SU-DHL-6 (cell line): Measurements from ENCODE around the gene TBCK.

Experiments used
- H2AFZ ChIP-seq: fragments of 200-600 bp; sonication (generic); 2 replicates; pipeline ENCODE4 v1.6.1; 2014; ENCODE audit warnings: low read depth, mild to moderate bottlenecking, moderate library complexity, mixed read lengths, antibody characterized with exemption, low read length; ENCODE audit not compliant: severe bottlenecking
- H3F3A ChIP-seq: fragments of 200-600 bp; shearing (Covaris generic); 2 replicates; pipeline ENCODE4 v1.6.0; 2016; ENCODE audit warnings: antibody characterized with exemption, mild to moderate bottlenecking; ENCODE audit not compliant: insufficient read depth
- H3K27ac ChIP-seq: fragments of 200-600 bp; sonication (generic); 2 replicates; pipeline ENCODE4 v1.5.1; 2016; ENCODE audit warnings: low read depth, mild to moderate bottlenecking, low read length, moderate library complexity, mixed read lengths
- H3K27me3 ChIP-seq: fragments of 200-600 bp; sonication (generic), shearing (Covaris generic); 2 replicates; pipeline ENCODE4 v1.6.0; 2014; ENCODE audit warnings: mild to moderate bottlenecking, low read length
- H3K36me3 ChIP-seq: fragments of 200-600 bp; sonication (generic); 2 replicates; pipeline ENCODE4 v1.6.1; 2014; ENCODE audit warnings: mild to moderate bottlenecking, low read length, mixed read lengths
- H3K4me2 ChIP-seq: fragments of 300-600, 200-600 bp; shearing (Covaris generic), sonication (generic); 2 replicates; pipeline ENCODE4 v1.6.0; 2014; ENCODE audit warnings: low read length, low read depth, mild to moderate bottlenecking; ENCODE audit not compliant: poor library complexity, severe bottlenecking
- H3K4me3 ChIP-seq: fragments of 200-600 bp; sonication (generic); 2 replicates; pipeline ENCODE4 v1.5.1; 2014; ENCODE audit warnings: antibody characterized with exemption, low read length, mild to moderate bottlenecking, mixed read lengths; ENCODE audit not compliant: insufficient read depth, poor library complexity, severe bottlenecking
- H3K79me2 ChIP-seq: fragments of 200-600 bp; sonication (generic); 2 replicates; pipeline ENCODE4 v1.6.1; 2014; ENCODE audit warnings: mild to moderate bottlenecking, low read length, moderate library complexity; ENCODE audit not compliant: insufficient read depth
- H3K9ac ChIP-seq: fragments of 200-600 bp; sonication (generic); 2 replicates; pipeline ENCODE4 v1.7.0; 2014; ENCODE audit warnings: mild to moderate bottlenecking, low read length
- H3K9me2 ChIP-seq: fragments of 200-600 bp; sonication (generic); replicated peaks from 2 replicates; pipeline ENCODE4 v1.6.1; 2014; ENCODE audit warnings: low read length; ENCODE audit not compliant: insufficient read depth
- H3K9me3 ChIP-seq: fragments of 200-600 bp; sonication (generic); 2 replicates; pipeline ENCODE4 v1.6.1; 2014; ENCODE audit warnings: low read length, mixed read lengths; ENCODE audit not compliant: insufficient read depth
- H4K20me1 ChIP-seq: fragments of 200-600 bp; sonication (generic); 2 replicates; pipeline ENCODE4 v1.6.1; 2014; ENCODE audit warnings: low read depth, mild to moderate bottlenecking, antibody characterized with exemption, low read length, moderate library complexity, mixed read lengths
- EZH2phosphoT487 ChIP-seq: fragments of 200-600 bp; sonication (generic), shearing (Covaris generic); conservative IDR thresholded peaks from 2 replicates; pipeline ENCODE4 v1.6.1; 2018; ENCODE audit warnings: mild to moderate bottlenecking, antibody characterized with exemption, low read length, moderate library complexity, mixed read lengths
- TF ChIP-seq, protein P1 (sequence below): fragments of 200-600 bp; sonication (generic); IDR thresholded peaks from one replicate; pipeline ENCODE4 v1.5.1; 2017; ENCODE audit warnings: antibody characterized with exemption, mild to moderate bottlenecking, low read length, moderate library complexity; ENCODE audit not compliant: insufficient read depth, poor library complexity, severe bottlenecking

The TBCK gene

DNA sequence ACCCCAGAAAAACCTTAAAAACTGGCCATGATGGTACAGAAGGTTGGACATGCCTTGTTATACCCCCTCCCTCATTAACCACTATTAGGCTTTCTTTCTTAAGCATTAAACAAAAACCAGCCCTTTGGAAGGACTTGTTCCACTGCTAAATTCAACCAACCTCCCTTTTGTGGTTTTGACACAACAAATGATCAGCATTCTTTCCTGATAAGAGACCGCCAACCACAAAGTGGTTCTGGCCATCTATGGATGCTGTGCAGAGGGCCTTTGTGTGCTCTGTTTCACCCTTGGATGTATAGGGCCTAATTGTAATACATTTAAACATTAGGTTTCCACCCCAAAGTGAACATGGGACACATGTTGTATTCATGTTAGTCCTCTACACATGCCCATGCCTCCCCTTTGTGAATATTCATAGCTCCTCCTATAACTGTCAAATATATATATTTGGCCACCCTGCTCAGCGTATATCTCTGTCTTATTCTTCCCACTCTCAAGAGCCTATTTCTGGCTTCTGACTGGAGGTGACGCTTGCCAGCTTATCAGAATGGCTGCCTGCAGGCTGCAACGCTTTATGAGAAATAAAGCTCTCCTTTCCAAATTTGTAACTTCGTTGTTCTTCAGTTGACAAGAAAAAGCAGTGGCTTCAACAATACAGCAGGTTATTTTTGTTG lies 294.1 kb downstream of the TBCK start:
- H3K9ac ChIP-seq: no peak overlapping the region

DNA sequence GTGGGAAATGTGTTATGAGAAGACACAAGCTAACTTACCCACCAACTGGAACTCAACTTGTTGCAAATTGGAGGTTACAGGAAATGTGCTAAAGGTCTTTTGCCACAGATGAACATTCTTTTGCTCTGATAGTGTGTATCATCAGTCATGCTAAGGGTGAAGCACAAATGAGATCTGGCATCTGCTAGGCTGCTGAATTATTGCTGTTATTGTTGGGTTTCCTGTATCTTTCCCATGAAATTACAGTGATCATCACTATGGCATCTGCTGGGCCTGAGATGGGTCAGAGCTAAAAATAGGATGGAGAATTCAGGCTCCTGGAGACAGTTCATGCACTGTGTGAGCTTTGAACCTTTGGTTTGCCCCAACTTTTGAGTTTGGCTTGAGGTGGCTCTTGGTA lies 296.2 kb downstream of the TBCK start:
- H3K27ac ChIP-seq: no peak overlapping the region
- no peaks in the 10 kb centered on the region for H4K20me1 ChIP-seq
- no peak overlapping the region for H3K9ac ChIP-seq
- H3K9me3 ChIP-seq: no peaks in the 10 kb centered on the region
- TF ChIP-seq, protein P1, sequence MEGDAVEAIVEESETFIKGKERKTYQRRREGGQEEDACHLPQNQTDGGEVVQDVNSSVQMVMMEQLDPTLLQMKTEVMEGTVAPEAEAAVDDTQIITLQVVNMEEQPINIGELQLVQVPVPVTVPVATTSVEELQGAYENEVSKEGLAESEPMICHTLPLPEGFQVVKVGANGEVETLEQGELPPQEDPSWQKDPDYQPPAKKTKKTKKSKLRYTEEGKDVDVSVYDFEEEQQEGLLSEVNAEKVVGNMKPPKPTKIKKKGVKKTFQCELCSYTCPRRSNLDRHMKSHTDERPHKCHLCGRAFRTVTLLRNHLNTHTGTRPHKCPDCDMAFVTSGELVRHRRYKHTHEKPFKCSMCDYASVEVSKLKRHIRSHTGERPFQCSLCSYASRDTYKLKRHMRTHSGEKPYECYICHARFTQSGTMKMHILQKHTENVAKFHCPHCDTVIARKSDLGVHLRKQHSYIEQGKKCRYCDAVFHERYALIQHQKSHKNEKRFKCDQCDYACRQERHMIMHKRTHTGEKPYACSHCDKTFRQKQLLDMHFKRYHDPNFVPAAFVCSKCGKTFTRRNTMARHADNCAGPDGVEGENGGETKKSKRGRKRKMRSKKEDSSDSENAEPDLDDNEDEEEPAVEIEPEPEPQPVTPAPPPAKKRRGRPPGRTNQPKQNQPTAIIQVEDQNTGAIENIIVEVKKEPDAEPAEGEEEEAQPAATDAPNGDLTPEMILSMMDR: no peak
- TF ChIP-seq EZH2phosphoT487: no peak
- no peaks in the 10 kb centered on the region for H3K79me2 ChIP-seq
- H3K9me2 ChIP-seq: no peaks in the 10 kb centered on the region
- H3K4me2 ChIP-seq: no peak overlapping the region
- no peak overlapping the region for H3K4me3 ChIP-seq
- no peaks in the 10 kb centered on the region for H3F3A ChIP-seq
- no peak overlapping the region for H2AFZ ChIP-seq
- H3K27me3 ChIP-seq: no peaks in the 10 kb centered on the region
- H3K36me3 ChIP-seq: no peaks in the 10 kb centered on the region

More for the DNA sequence above, 294.1 kb downstream of the TBCK start:
- H3K9me3 ChIP-seq: no peaks in the 10 kb centered on the region
- H4K20me1 ChIP-seq: no peaks in the 10 kb centered on the region
- H3K27ac ChIP-seq: no peak overlapping the region
- no peaks in the 10 kb centered on the region for H3F3A ChIP-seq
- H3K4me3 ChIP-seq: no peak overlapping the region
- H2AFZ ChIP-seq: no peak overlapping the region
- TF ChIP-seq, protein P1: no peak
- no peak for TF ChIP-seq EZH2phosphoT487
- no peaks in the 10 kb centered on the region for H3K36me3 ChIP-seq
- H3K4me2 ChIP-seq: no peak overlapping the region
- H3K79me2 ChIP-seq: no peaks in the 10 kb centered on the region
- H3K27me3 ChIP-seq: no peaks in the 10 kb centered on the region
- no peaks in the 10 kb centered on the region for H3K9me2 ChIP-seq

DNA sequence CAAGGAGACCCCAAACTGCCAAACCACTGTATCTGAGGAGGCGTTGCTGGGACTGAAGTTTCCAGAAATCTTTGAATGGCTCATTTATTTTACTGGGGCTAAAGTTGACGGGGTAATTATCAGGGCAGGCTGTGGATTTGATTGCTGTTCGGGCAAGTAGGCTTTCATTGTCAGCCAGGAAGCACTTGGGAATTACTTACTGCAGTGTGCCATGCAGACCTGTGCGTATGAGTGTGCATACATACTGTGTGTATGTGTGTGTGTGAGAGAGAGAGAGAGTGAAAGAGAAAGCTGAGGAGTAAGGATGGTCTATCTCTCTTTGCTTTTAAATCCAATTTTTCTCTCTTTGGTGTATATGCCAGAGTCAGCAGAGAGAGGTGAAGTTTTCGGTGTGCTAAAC lies 298.0 kb downstream of the TBCK start:
- Histone ChIP-seq H3K27me3 (no peaks in the 10 kb centered on the region), H3K9me3 (no peaks in the 10 kb centered on the region), H3K36me3 (no peaks in the 10 kb centered on the region), H3F3A (no peaks in the 10 kb centered on the region), H3K27ac (no peak overlapping the region), H3K79me2 (no peaks in the 10 kb centered on the region), H3K9me2 (no peaks in the 10 kb centered on the region), H4K20me1 (no peaks in the 10 kb centered on the region), H3K4me3 (no peak overlapping the region), H3K4me2 (no peak overlapping the region), H3K9ac (no peak overlapping the region), H2AFZ (no peak overlapping the region)
- TF ChIP-seq, protein P1: no peak
- no peak for TF ChIP-seq EZH2phosphoT487
